ENCODE data around the gene CLK2. TPM values are rescaled to one million over a fixed set of nuclear protein-coding genes. Genes with fewer than 3 reads are reported as not detected.
A peak's percentile ranks its signal among the peaks of the same experiment; 100 is the strongest.

Gene CLK2
- total and polyA plus RNA-seq, 9 of the 15 experiments (the other 6 are each of a cell fraction or from before 2014, with no cell fraction given), result 13.5 to 81.4 (median 39.6) TPM

DNA sequence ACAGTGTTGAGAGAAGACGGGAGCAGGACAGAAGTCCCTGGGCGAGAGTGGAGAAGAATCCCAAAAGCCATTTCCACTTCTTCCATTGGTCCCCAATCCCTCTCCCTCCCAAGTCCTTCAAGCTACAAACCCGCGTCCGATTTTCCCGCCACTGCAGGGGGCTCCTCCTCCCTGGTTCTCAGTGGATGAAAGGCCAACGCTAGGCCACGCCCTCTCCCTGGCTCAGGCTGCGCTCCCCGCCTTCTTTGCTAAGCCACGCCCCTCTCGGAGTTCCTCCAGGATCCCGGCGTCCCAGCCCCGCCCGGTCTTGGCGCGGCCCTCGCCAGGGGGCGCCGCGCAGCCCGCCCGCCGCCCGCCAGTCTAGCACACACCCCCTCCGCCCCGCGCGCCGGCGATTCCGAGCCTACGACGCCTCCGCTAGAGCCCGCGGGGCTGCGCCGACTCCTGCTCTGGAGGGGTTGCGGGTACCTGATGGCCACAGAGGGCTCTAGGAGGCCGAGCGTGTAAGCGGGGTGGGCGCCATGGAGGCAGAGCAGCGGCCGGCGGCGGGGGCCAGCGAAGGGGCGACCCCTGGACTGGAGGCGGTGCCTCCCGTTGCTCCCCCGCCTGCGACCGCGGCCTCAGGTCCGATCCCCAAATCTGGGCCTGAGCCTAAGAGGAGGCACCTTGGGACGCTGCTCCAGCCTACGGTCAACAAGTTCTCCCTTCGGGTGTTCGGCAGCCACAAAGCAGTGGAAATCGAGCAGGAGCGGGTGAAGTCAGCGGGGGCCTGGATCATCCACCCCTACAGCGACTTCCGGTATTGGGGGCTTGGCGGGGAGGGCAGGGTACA, 4.0 kb upstream of the CLK2 start, which contains the start of gene HCN3 (continued):
- TF ChIP-seq SMC3 (conservative IDR thresholded peaks at IDR 0.05; ENCODE audit: insufficient read depth, low read depth, low read length), result peak; percentile 50; the same call in 1 of the 2 replicates
- no peak for TF ChIP-seq GTF2F1 (IDR thresholded peaks at IDR 0.05; ENCODE audit: low read depth, low read length)
- TF ChIP-seq GABPA (tag; conservative IDR thresholded peaks at IDR 0.05; ENCODE audit: low read depth), result 0 out of 2 replicates have a peak, but pooled peaks have one; percentile 24
- TF ChIP-seq, protein P1, sequence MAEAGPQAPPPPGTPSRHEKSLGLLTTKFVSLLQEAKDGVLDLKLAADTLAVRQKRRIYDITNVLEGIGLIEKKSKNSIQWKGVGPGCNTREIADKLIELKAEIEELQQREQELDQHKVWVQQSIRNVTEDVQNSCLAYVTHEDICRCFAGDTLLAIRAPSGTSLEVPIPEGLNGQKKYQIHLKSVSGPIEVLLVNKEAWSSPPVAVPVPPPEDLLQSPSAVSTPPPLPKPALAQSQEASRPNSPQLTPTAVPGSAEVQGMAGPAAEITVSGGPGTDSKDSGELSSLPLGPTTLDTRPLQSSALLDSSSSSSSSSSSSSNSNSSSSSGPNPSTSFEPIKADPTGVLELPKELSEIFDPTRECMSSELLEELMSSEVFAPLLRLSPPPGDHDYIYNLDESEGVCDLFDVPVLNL (CRISPR knock-in tag; IDR thresholded peaks at IDR 0.05; ENCODE audit: low read depth), result peak; percentile 97
- TF ChIP-seq, protein P2, sequence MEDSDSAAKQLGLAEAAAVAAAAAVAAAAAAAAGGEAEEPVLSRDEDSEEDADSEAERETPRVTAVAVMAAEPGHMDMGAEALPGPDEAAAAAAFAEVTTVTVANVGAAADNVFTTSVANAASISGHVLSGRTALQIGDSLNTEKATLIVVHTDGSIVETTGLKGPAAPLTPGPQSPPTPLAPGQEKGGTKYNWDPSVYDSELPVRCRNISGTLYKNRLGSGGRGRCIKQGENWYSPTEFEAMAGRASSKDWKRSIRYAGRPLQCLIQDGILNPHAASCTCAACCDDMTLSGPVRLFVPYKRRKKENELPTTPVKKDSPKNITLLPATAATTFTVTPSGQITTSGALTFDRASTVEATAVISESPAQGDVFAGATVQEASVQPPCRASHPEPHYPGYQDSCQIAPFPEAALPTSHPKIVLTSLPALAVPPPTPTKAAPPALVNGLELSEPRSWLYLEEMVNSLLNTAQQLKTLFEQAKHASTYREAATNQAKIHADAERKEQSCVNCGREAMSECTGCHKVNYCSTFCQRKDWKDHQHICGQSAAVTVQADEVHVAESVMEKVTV (CRISPR knock-in tag; IDR thresholded peaks at IDR 0.05), result peak; percentile 64
- TF ChIP-seq ZNF354B (CRISPR knock-in tag; IDR thresholded peaks at IDR 0.05), result no peak
- no peak for TF ChIP-seq OTX1 (CRISPR knock-in tag; IDR thresholded peaks at IDR 0.05)
- 0 out of 2 replicates have a peak, but pooled peaks have one; percentile 35 for TF ChIP-seq TARDBP (IDR thresholded peaks at IDR 0.05)
- no peak for TF ChIP-seq ZNF140 (CRISPR knock-in tag; IDR thresholded peaks at IDR 0.05)
- no peak for TF ChIP-seq ZNF695 (CRISPR knock-in tag; IDR thresholded peaks at IDR 0.05)
- TF ChIP-seq YY1 (IDR thresholded peaks at IDR 0.05; ENCODE audit: borderline replicate concordance in 1 of 3, control insufficient read depth in 1 of 3, extremely low read depth in 1 of 3, insufficient read depth in 3 of 3, insufficient read length in 1 of 3, insufficient replicate concordance in 2 of 3, low read depth in 1 of 3, low read length in 2 of 3), result peak in 1 of 3 experiments; percentile 40
- TF ChIP-seq MBD2 (IDR thresholded peaks at IDR 0.05; ENCODE audit: borderline replicate concordance, low read depth), result no peak
